Amygdala (tissue), 56 donors: ENCODE results near the gene CHMP3.

Experiments
- DNase-seq, 56 donors: peaks; one replicate each; lab custom pipeline; 2025; lab: John Stamatoyannopoulos, UW

Gene CHMP3

GRCh38 chr2:86476092-86476491 is 87.2 kb downstream of the CHMP3 start:
- DNase-seq = no peak

DNA sequence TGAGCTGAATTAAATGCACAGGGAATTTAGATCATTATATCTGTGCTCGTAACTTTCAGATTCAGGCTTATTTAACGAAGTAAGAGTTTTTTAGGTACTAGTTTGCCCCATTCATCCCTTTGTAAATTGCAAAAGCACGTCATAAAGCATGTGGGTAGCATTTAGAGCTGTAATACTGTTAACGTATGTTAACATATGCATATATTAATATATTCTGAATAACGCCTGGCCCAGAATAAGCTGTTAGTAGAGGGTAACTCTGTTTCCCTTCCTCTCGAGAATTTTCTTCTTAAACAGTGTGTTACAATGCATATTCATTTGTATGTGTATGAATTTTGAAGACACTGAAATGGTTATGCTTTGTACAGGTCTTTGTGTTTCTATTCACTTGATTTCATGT is 91.6 kb downstream of the CHMP3 start:
- DNase-seq = no peak

DNA sequence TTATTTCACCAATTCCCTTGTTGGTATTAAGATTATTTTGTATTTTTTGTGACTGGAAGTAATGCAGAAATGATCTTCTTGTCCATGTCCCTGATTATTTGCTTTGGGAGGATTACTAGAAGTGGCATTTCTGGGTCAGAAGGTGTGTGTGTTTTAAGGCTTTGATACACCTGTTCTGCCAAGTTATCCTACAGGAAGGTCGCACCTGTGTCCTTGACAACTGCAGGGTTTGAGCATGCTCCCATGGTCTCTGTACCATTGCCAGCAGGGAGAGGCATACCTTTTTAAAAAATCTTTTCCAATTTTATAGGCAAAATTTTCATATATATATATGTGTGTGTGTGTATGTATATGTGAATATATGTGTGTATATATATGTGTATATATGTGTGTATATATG is 92.4 kb downstream of the CHMP3 start:
- no peak for DNase-seq

DNA sequence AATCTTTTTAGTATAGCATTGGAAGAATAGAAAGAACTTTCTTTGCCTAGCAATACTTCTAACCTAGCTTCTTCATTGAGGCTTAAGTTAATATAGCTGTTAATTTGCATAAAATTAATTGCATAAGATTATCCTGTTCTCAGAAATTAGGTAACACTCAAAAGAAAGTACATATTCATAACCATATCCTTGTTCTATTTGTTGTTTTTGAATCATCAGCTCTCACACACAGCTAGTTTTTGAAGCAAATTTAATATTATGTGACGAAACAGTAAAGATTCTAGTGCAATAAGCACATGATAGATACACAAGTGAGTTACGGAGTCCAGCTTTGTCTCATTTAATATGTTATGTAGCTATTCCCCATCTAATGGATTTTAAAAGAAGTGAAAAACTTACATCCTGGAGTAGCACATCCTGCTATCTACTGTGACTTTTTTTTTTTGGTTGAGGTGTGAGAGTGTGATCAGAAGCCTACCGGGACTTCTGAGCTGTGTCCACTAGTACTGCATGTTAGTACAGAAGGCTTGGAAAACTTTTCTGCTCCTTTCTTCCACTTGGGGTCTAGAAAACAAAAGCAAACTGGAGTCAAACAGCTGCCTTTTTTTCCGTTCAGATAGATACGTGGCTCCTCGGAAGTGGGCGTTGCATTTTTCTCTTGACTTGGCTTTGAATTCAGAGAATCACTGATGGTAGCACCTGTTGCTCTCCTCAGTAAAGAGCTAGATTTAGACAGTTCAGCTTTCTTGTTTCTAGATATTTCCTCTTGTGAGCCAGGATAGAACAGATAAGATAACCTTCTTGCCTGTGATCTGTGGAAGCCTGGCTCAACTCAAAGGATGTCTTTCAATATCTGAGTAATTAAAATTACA is 94.8 kb downstream of the CHMP3 start:
- no peak for DNase-seq

DNA sequence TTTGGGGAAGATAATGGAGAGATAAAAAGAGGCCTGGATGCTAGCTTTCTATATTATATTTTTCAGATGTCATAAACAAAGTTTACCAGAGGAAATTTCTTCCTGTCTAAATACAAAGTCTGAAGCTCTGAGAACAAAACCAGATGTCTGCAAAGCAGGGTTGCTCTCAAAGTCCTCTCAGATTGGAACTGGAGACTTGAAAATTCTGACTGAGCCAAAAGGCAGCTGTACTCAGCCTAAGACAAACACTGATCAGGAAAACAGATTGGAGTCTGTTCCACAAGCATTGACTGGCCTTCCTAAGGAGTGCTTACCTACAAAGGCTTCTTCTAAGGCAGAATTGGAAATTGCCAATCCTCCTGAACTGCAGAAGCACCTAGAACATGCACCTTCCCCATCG is 96.9 kb downstream of the CHMP3 start:
- no peak for DNase-seq

DNA sequence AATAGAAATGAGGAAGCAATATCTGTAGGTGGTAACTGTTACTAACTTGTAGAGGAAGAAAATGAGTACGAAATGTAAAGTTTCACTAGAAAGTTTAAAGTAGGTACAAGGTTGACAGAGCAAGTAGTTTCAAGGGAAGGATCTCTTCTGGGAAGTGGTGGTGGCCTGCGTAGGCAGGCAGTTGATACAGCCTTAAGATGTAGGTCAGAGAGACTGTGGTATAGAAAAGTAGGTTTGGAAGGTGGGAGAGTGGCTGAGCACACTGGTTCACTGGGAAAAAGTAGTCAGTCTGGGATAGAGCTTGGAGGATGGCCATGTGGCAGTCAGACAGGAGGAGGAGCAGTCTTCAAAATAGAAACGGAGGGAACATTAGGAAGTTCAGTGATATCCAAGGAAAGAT is 98.6 kb downstream of the CHMP3 start:
- no peak for DNase-seq

DNA sequence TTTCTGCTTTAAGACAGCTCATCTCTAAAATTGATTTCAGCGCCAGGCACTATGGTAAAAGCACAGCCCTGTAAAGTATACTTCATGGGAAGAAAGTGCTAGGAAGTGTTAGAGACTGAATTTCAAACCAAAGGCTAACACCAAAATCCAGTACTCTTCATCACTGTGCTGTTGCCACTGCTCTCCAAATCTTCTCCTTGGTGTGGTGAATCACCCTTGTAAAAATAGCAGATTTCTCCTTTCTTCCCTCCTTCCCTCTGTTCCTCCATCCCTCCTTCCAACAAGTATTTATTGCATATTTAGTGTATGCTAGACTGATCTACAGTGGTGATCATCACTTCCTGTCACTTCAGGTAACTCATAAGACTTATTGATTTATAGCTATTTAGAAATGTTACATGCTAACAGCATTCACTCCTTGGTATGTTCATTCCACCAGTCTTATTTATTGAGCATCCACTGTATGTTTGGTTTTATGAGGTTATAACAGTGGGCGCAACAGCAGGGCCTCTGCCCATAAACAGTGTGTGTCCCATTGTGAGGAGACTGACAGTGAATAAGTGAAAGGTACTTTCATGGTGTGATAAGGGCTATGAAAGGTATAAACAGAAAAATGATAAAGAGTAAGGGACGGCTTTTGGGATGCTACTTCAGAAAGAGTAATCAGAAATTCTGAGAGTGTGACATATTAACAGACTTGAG is 102.0 kb downstream of the CHMP3 start:
- DNase-seq = no peak

- DNase-seq = no peak
Observed at GRCh38 chr2:86455181-86455580, 108.1 kb downstream of the CHMP3 start.

GRCh38 chr2:86454238-86454637 is 109.0 kb downstream of the CHMP3 start:
- no peak for DNase-seq

GRCh38 chr2:86453836-86454235 is 109.4 kb downstream of the CHMP3 start:
- peak in 15 of 56 donors; percentile 3 to 66 (median 15) for DNase-seq
